Aorta (tissue), 5 donors: ENCODE results near the gene HUNK. TPM values are rescaled to one million over a fixed set of nuclear protein-coding genes. Genes with fewer than 3 reads are reported as not detected.

Experiments used
- ATAC-seq: fragments of 200-7000 bp; cut with Tn5 transposase; one replicate; pipeline ENCODE4 v1.9.1; 2022; ENCODE audit warnings: moderate library complexity; ENCODE audit not compliant: low FRiP score
- DNase-seq, 2 donors: peaks; one replicate each; pipeline ENCODE4 v3.0.0-alpha.2; 2020
- H3K27ac ChIP-seq, 2 donors: one replicate each; pipeline ENCODE4 v1.5.1; 2013; ENCODE audit warnings: low read length in 2 of 2, mild to moderate bottlenecking in 2 of 2, moderate library complexity in 2 of 2, control low read depth in 1 of 2, inconsistent platforms in 1 of 2, low read depth in 1 of 2
- H3K27me3 ChIP-seq, 2 donors: one replicate each; pipeline ENCODE4 v1.6.1; 2013; ENCODE audit warnings: control low read depth in 1 of 2, low read length in 1 of 2, mild to moderate bottlenecking in 1 of 2, moderate library complexity in 1 of 2; ENCODE audit not compliant: insufficient read depth in 2 of 2, control insufficient read depth in 1 of 2
- H3K36me3 ChIP-seq, 2 donors: one replicate each; pipeline ENCODE4 v1.6.1; 2013; ENCODE audit warnings: control low read depth in 1 of 2, low read length in 1 of 2, mild to moderate bottlenecking in 1 of 2; ENCODE audit not compliant: insufficient read depth in 2 of 2, control insufficient read depth in 1 of 2
- H3K4me1 ChIP-seq, 2 donors: one replicate each; pipeline ENCODE4 v1.6.1; 2013; ENCODE audit warnings: low read length in 2 of 2, control low read depth in 1 of 2, mild to moderate bottlenecking in 1 of 2, moderate library complexity in 1 of 2; ENCODE audit not compliant: insufficient read depth in 2 of 2, control insufficient read depth in 1 of 2
- H3K4me3 ChIP-seq, 2 donors: one replicate each; pipeline ENCODE4 v1.5.1; 2013; ENCODE audit warnings: low read length in 2 of 2, control low read depth in 1 of 2, mild to moderate bottlenecking in 1 of 2
- H3K9me3 ChIP-seq: one replicate; pipeline ENCODE4 v1.6.1; 2013; ENCODE audit warnings: mild to moderate bottlenecking, low read length; ENCODE audit not compliant: control insufficient read depth
- WGBS, 2 donors: extraction: QIAGEN DNeasy Blood & Tissue Kit; methylation state at CpG; one replicate each; pipeline ENCODE4 v1.1.7; 2013; 5-methylcytosine and 5-hydroxymethylcytosine counted together
- intact Hi-C, 2 donors: fragments of 100-400 bp; cut with DNase I; formaldehyde crosslinking; loops; one replicate each; pipeline versions ENCODE4 v1.14.2 to v1.15.0; 2022
- polyA plus RNA-seq, 2 donors: library from polyadenylated mRNA; stranded (reverse); fragments of 200-250 nt; gene quantifications; one replicate each; pipeline ENCODE4 v1.2.3, GENCODE V29; 2013
- total RNA-seq, 2 donors: library from RNA; stranded (reverse); fragmentation: NEBNext Ultra II Directional; extraction: Animal tissue kit (Norgen Biotek cat#: 25700); gene quantifications; one replicate each; pipeline ENCODE4 v1.2.1, GENCODE V29; 2021
- donor health status: healthy with polysubstance abuse.
- donor health status: Bipolar disorder and iron deficiency.
- donor health status: DM: no; HTN: no; CAD: no.
- donor health status: DM: no; HTN: no; CAD: no.
- donor health status: DM: yes; HTN: yes; CAD: no.

Gene HUNK
- total and polyA plus RNA-seq, 4 donors, result 0.13 to 5.2 (median 0.45) TPM; not detected in 1

- Histone ChIP-seq H3K27me3 (no peaks in the 10 kb centered on the region), H3K4me3 (no peak overlapping the region), H3K36me3 (no peaks in the 10 kb centered on the region), H3K9me3 (no peaks in the 10 kb centered on the region), H3K4me1 (no peaks in the 10 kb centered on the region), H3K27ac (no peak overlapping the region)
- ATAC-seq (no peak), DNase-seq (no peak)
- intact Hi-C loops, result no loop called here
- 92 to 93% methylated on average over 7 of the region's 7 CpGs for WGBS, 2 donors
Measured at GRCh38 chr21:31985398-31985797, 112.6 kb downstream of the HUNK start.

GRCh38 chr21:31986035-31986856 is 113.4 kb downstream of the HUNK start:
- no peak for DNase-seq
- WGBS, 2 donors, result 96 to 97% methylated on average over 17 of the region's 17 CpGs
- Histone ChIP-seq H3K27ac (no peak overlapping the region), H3K4me3 (no peak overlapping the region), H3K9me3 (no peaks in the 10 kb centered on the region), H3K4me1 (no peaks in the 10 kb centered on the region), H3K27me3 (no peaks in the 10 kb centered on the region), H3K36me3 (no peaks in the 10 kb centered on the region)
- ATAC-seq, result no peak
- intact Hi-C loops, result no loop called here

GRCh38 chr21:31987696-31988095 is 114.9 kb downstream of the HUNK start:
- H3K27me3 ChIP-seq, result no peaks in the 10 kb centered on the region
- H3K27ac ChIP-seq, result no peak overlapping the region
- 88 to 90% methylated on average over 9 of the region's 9 CpGs for WGBS, 2 donors
- H3K4me1 ChIP-seq, result no peaks in the 10 kb centered on the region
- intact Hi-C loops, result no loop called here
- ATAC-seq (no peak), DNase-seq (no peak)
- no peak overlapping the region for H3K4me3 ChIP-seq
- no peaks in the 10 kb centered on the region for H3K9me3 ChIP-seq
- no peaks in the 10 kb centered on the region for H3K36me3 ChIP-seq

GRCh38 chr21:31988492-31989290 is 115.9 kb downstream of the HUNK start:
- Histone ChIP-seq H3K36me3 (no peaks in the 10 kb centered on the region), H3K27ac (no peak overlapping the region), H3K27me3 (no peaks in the 10 kb centered on the region), H3K4me3 (no peak overlapping the region), H3K9me3 (no peaks in the 10 kb centered on the region), H3K4me1 (no peaks in the 10 kb centered on the region)
- intact Hi-C loops, result no loop called here
- 93 to 95% methylated on average over 4 of the region's 4 CpGs for WGBS, 2 donors
- DNase-seq, result no peak
- no peak for ATAC-seq

- DNase-seq (no peak), ATAC-seq (no peak)
- intact Hi-C loops, result no loop called here
- Histone ChIP-seq H3K4me1 (no peaks in the 10 kb centered on the region), H3K9me3 (no peaks in the 10 kb centered on the region), H3K27ac (no peak overlapping the region), H3K27me3 (no peaks in the 10 kb centered on the region), H3K4me3 (no peak overlapping the region), H3K36me3 (no peaks in the 10 kb centered on the region)
- 92 to 93% methylated on average over 17 of the region's 17 CpGs for WGBS, 2 donors
Measured at GRCh38 chr21:31991356-31992331, 118.8 kb downstream of the HUNK start.

- DNase-seq, result no peak
- intact Hi-C loops, result no loop called here
Measured at GRCh38 chr21:31992391-31992790, 119.6 kb downstream of the HUNK start.

GRCh38 chr21:31993826-31994825 is 121.3 kb downstream of the HUNK start:
- H3K4me1 ChIP-seq, result no peaks in the 10 kb centered on the region
- no peak overlapping the region for H3K4me3 ChIP-seq
- H3K9me3 ChIP-seq, result no peaks in the 10 kb centered on the region
- 82 to 83% methylated on average over 10 of the region's 10 CpGs for WGBS, 2 donors
- no peak overlapping the region for H3K27ac ChIP-seq
- ATAC-seq, result no peak
- H3K36me3 ChIP-seq, result no peaks in the 10 kb centered on the region
- intact Hi-C loops, result no loop called here
- H3K27me3 ChIP-seq, result no peaks in the 10 kb centered on the region
- DNase-seq, result no peak

More at GRCh38 chr21:31992391-31992790, 119.6 kb downstream of the HUNK start:
- Histone ChIP-seq H3K36me3 (no peaks in the 10 kb centered on the region), H3K4me1 (no peaks in the 10 kb centered on the region), H3K9me3 (no peaks in the 10 kb centered on the region), H3K27me3 (no peaks in the 10 kb centered on the region), H3K4me3 (no peak overlapping the region), H3K27ac (no peak overlapping the region)
- no peak for ATAC-seq
- WGBS, 2 donors, result 96 to 97% methylated on average over 11 of the region's 11 CpGs
